Endodermal cell (in vitro differentiated cells): Measurements from ENCODE around the gene GXYLT2. TPM values are rescaled to one million over a fixed set of nuclear protein-coding genes. Genes with fewer than 3 reads are reported as not detected.
"Not testable (repeated sequence)": the region's sequence is repeated elsewhere in the genome, so short reads cannot be mapped to it uniquely, and the experiment has no call there.

Experiments
- DNase-seq: peaks from one replicate; pipeline ENCODE4 v3.0.0-alpha.2; 2017
- H3K27ac ChIP-seq: 2 replicates; pipeline ENCODE4 v1.5.1; 2013; ENCODE audit warnings: mild to moderate bottlenecking, low read depth, low read length, moderate library complexity
- H3K27me3 ChIP-seq: 2 replicates; pipeline ENCODE4 v1.6.1; 2013; ENCODE audit warnings: mild to moderate bottlenecking, low read length, moderate library complexity; ENCODE audit not compliant: insufficient read depth, control insufficient read depth, poor library complexity, severe bottlenecking
- H3K36me3 ChIP-seq: 2 replicates; pipeline ENCODE4 v1.7.0; 2013; ENCODE audit warnings: mild to moderate bottlenecking, low read length, moderate library complexity; ENCODE audit not compliant: control insufficient read depth, insufficient read depth
- H3K4me1 ChIP-seq: one replicate; pipeline ENCODE4 v1.7.0; 2013; ENCODE audit warnings: low read length; ENCODE audit not compliant: control insufficient read depth, insufficient read depth
- H3K4me3 ChIP-seq: 2 replicates; pipeline ENCODE4 v1.5.1; 2013; ENCODE audit warnings: mild to moderate bottlenecking, low read length, moderate library complexity
- H3K9ac ChIP-seq: 2 replicates; pipeline ENCODE4 v1.6.1; 2013; ENCODE audit warnings: mild to moderate bottlenecking, low read length, moderate library complexity; ENCODE audit not compliant: poor library complexity, severe bottlenecking; ENCODE audit errors: extremely low read depth
- H3K9me3 ChIP-seq: 2 replicates; pipeline ENCODE4 v1.6.1; 2013; ENCODE audit warnings: mild to moderate bottlenecking, low read length, moderate library complexity; ENCODE audit not compliant: control insufficient read depth
- H3K27ac Mint-ChIP-seq: 2 replicates; pipeline ENCODE4 v1.8.0; 2020; ENCODE audit warnings: mixed read lengths
- H3K27me3 Mint-ChIP-seq: 2 replicates; pipeline ENCODE4 v1.8.0; 2021; ENCODE audit warnings: mild to moderate bottlenecking, mixed read lengths; ENCODE audit not compliant: insufficient read depth
- H3K36me3 Mint-ChIP-seq: 2 replicates; pipeline ENCODE4 v1.8.0; 2020; ENCODE audit warnings: low read depth, mixed read lengths
- H3K4me1 Mint-ChIP-seq: 2 replicates; pipeline ENCODE4 v1.8.0; 2020; ENCODE audit warnings: mixed read lengths
- H3K4me3 Mint-ChIP-seq: 2 replicates; pipeline ENCODE4 v1.8.0; 2020; ENCODE audit warnings: mild to moderate bottlenecking, moderate library complexity, mixed read lengths
- H3K9me3 Mint-ChIP-seq: 2 replicates; pipeline ENCODE4 v1.8.0; 2020; ENCODE audit warnings: mild to moderate bottlenecking, mixed read lengths
- WGBS, 2 experiments: methylation state at CpG; one replicate each; pipeline versions ENCODE4 v1.1.5 to v1.1.7; 2013; ENCODE audit warnings: missing lambda C conversion rate in 2 of 2, mixed read lengths in 1 of 2; ENCODE audit not compliant: insufficient coverage in 1 of 2, insufficient read length in 1 of 2; 5-methylcytosine and 5-hydroxymethylcytosine counted together
- total RNA-seq, 2 donors: library from RNA; stranded (reverse); fragmentation: NEBNext Ultra II Directional in 1 of 2; extraction: Animal tissue kit (Norgen Biotek cat#: 25700) in 1 of 2; gene quantifications; 2 replicates in 1 of 2; 3 replicates in 1 of 2; pipeline ENCODE4 v1.2.1, GENCODE V29; 2021
- TF ChIP-seq, protein P1 (sequence below): fragments of 200-600 bp; sonication (generic); conservative IDR thresholded peaks from 2 replicates; pipeline ENCODE4 v1.5.0; 2021; ENCODE audit warnings: antibody characterized with exemption, mild to moderate bottlenecking

Gene GXYLT2
- total RNA-seq, 2 donors from 2014 or later = 7.0 to 14.3 TPM

DNA sequence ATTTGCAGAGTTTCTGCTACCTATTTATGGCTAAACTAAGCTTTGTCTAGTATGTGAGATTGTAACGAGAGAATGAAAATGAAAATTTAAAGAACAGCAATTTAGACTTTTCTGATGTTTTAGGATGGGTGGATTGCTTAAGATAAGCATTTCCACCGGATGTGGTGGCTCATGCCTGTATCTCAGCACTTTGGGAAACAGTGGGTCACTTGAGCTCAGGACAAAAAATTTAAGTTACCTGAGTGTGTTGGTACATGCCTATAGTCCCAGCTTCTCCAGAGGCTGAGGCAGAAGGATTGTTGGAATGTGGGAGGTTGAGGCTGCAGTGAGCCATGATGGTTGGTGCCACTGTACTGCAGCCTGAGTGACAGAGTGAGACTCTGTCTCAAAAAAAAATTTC is 112.1 kb downstream of the GXYLT2 start:
- H3K4me3 Mint-ChIP-seq = peak overlapping the region; percentile 86
- no peaks in the 10 kb centered on the region for H3K27me3 Mint-ChIP-seq
- Histone ChIP-seq H3K27me3 (no peaks in the 10 kb centered on the region), H3K27ac (no peak overlapping the region), H3K36me3 (peaks cover 69% of the 10 kb centered on the region), H3K4me3 (peak overlapping the region; percentile 100), H3K9me3 (no peaks in the 10 kb centered on the region), H3K4me1 (no peaks in the 10 kb centered on the region), H3K9ac (peak overlapping the region; percentile 14)
- no peaks in the 10 kb centered on the region for H3K9me3 Mint-ChIP-seq
- peaks cover 61% of the 10 kb centered on the region for H3K36me3 Mint-ChIP-seq
- H3K4me1 Mint-ChIP-seq = peaks cover 26% of the 10 kb centered on the region
- H3K27ac Mint-ChIP-seq = no peak overlapping the region
- no peak for DNase-seq
- TF ChIP-seq, protein P1, sequence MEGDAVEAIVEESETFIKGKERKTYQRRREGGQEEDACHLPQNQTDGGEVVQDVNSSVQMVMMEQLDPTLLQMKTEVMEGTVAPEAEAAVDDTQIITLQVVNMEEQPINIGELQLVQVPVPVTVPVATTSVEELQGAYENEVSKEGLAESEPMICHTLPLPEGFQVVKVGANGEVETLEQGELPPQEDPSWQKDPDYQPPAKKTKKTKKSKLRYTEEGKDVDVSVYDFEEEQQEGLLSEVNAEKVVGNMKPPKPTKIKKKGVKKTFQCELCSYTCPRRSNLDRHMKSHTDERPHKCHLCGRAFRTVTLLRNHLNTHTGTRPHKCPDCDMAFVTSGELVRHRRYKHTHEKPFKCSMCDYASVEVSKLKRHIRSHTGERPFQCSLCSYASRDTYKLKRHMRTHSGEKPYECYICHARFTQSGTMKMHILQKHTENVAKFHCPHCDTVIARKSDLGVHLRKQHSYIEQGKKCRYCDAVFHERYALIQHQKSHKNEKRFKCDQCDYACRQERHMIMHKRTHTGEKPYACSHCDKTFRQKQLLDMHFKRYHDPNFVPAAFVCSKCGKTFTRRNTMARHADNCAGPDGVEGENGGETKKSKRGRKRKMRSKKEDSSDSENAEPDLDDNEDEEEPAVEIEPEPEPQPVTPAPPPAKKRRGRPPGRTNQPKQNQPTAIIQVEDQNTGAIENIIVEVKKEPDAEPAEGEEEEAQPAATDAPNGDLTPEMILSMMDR = no peak
- WGBS, 2 experiments = 94 to 96% methylated on average over 2 of the region's 2 CpGs

DNA sequence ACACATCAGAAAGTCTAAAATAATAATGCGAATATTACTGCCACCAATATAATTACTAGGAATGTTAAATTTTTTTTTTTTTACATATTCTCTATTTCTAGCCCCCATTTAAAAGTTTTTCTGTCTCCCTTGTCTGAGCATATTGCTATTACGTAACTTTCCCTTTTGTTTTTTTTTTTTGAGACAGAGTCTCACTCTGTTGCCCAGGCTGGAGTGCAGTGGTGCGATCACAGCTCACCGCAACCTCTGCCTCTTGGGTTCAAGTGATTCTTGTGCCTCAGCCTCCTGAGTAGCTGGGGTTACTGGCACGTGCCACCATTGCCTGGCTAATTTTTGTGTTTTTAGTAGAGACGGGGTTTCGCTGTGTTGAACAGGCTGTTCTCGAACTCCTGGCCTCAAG is 115.2 kb downstream of the GXYLT2 start:
- H3K27ac ChIP-seq, H3K27me3 Mint-ChIP-seq, H3K4me3 ChIP-seq, H3K9me3 ChIP-seq, H3K27ac Mint-ChIP-seq, H3K4me1 ChIP-seq, H3K9ac ChIP-seq, DNase-seq, H3K27me3 ChIP-seq, H3K4me3 Mint-ChIP-seq, H3K9me3 Mint-ChIP-seq: not testable (repeated sequence)
- Mint-ChIP-seq H3K4me1 (peaks cover 24% of the 10 kb centered on the region), H3K36me3 (peaks cover 81% of the 10 kb centered on the region)
- WGBS, 2 experiments = 82 to 90% methylated on average over 7 to 8 of the region's 8 CpGs
- peaks cover 94% of the 10 kb centered on the region for H3K36me3 ChIP-seq

DNA sequence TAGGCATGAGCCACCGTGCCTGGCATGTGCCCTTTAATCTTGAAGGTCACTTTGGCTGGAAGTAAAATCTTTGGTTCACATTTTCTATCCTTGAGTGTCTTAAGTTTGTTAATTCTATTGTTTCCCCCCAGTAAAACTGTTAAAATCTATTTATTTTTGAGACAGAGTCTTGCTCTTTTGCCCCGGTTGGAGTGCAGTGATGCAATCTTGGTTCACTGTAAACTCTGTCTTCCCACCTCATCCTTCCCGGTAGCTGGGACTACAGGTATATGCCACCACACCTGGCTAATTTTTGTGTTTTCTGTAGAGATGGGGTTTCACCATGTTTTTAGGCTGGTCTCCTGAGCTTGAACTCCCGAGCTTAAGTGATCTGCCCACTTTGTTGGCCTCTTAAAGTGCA is 116.5 kb downstream of the GXYLT2 start:
- WGBS, 2 experiments = 91 to 94% methylated on average over 3 to 4 of the region's 4 CpGs

More for the DNA sequence above, 116.5 kb downstream of the GXYLT2 start:
- peak overlapping the region; percentile 61 for H3K27ac Mint-ChIP-seq
- Histone ChIP-seq H3K4me1 (no peaks in the 10 kb centered on the region), H3K9me3 (no peaks in the 10 kb centered on the region), H3K27ac (no peak overlapping the region), H3K4me3 (no peak overlapping the region), H3K27me3 (no peaks in the 10 kb centered on the region), H3K9ac (no peak overlapping the region), H3K36me3 (peaks cover 92% of the 10 kb centered on the region)
- peaks cover 78% of the 10 kb centered on the region for H3K36me3 Mint-ChIP-seq
- H3K9me3 Mint-ChIP-seq = no peaks in the 10 kb centered on the region
- no peak overlapping the region for H3K4me3 Mint-ChIP-seq
- H3K27me3 Mint-ChIP-seq = no peaks in the 10 kb centered on the region
- TF ChIP-seq, protein P1 = no peak
- no peak for DNase-seq
- H3K4me1 Mint-ChIP-seq = peaks cover 28% of the 10 kb centered on the region
